Measurements from ENCODE around the gene ERC1. TPM values are rescaled to one million over a fixed set of nuclear protein-coding genes. Genes with fewer than 3 reads are reported as not detected.

The ERC1 gene
- total and polyA plus RNA-seq, 4 donors: 7.4 to 78.2 (median 39.8) TPM

DNA sequence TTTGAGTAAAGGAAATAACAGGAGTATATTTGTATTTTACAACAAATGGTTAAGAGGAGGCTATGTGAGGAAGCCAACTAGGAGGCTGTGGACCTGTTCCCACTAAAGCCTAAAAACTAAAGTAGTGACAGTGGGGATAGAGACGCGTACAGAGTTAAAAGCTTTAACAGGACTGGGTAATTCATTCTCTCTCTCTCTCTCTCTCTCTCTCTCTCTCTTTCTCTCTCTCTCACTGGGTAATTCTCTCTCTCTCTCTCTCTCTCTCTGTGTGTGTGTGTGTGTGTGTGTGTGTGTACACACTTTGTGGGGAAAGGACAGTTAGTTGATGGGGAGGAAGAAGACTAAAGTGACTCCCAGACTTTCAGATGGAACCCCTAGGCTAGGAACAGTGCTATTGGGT lies 16.3 kb downstream of the ERC1 start:
- no peak for DNase-seq
- Histone ChIP-seq H3K4me1 (ENCODE audit: control insufficient read depth in 5 of 5, insufficient read depth in 5 of 5, low read length in 5 of 5) (peaks cover 0 to 7% (median 0%) of the 10 kb centered on the region in 5 donors), H3K4me3 (no peak overlapping the region), H3K27ac (ENCODE audit: low read depth in 1 of 2, low read length in 1 of 2) (no peak overlapping the region), H3K27me3 (ENCODE audit: control insufficient read depth in 3 of 3, insufficient read depth in 3 of 3, low read length in 2 of 3) (no peaks in the 10 kb centered on the region), H3K9me3 (ENCODE audit: control insufficient read depth in 4 of 4, insufficient read depth in 3 of 4, low read length in 3 of 4) (no peaks in the 10 kb centered on the region), H3K9ac (ENCODE audit: insufficient read depth in 1 of 2, low read length in 2 of 2) (no peak overlapping the region), H3K36me3 (ENCODE audit: control insufficient read depth in 4 of 4, insufficient read depth in 4 of 4, low read length in 4 of 4) (no peaks in the 10 kb centered on the region)
- TF ChIP-seq, protein P1, sequence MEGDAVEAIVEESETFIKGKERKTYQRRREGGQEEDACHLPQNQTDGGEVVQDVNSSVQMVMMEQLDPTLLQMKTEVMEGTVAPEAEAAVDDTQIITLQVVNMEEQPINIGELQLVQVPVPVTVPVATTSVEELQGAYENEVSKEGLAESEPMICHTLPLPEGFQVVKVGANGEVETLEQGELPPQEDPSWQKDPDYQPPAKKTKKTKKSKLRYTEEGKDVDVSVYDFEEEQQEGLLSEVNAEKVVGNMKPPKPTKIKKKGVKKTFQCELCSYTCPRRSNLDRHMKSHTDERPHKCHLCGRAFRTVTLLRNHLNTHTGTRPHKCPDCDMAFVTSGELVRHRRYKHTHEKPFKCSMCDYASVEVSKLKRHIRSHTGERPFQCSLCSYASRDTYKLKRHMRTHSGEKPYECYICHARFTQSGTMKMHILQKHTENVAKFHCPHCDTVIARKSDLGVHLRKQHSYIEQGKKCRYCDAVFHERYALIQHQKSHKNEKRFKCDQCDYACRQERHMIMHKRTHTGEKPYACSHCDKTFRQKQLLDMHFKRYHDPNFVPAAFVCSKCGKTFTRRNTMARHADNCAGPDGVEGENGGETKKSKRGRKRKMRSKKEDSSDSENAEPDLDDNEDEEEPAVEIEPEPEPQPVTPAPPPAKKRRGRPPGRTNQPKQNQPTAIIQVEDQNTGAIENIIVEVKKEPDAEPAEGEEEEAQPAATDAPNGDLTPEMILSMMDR (IDR thresholded peaks at IDR 0.05; ENCODE audit: control extremely low read depth, extremely low read depth): no peak
- no peak for ATAC-seq (ENCODE audit: insufficient read depth, low FRiP score)
- WGBS, 2 donors: 95 to 100% methylated on average over 2 of the region's 2 CpGs

DNA sequence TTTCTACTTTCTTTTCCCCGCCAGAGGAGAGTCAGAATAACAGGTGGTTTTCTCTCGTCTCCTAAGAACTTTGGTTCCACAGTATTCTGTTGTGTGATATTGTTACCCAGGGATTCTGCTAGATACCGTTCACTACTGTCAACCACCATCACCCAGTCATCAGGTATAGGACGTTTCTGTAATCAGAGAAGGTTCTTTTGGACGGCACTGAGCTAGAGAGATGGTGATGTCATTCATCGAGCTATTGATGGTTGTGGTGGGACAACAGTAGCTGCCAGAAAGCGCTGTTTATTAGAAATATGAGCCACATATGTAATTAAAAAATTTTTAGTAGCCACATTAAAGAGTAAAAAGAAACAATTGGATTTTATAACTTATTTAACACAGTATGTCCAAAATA lies 17.0 kb downstream of the ERC1 start:
- no peaks in the 10 kb centered on the region for H3K9me3 ChIP-seq (ENCODE audit: control insufficient read depth in 4 of 4, insufficient read depth in 3 of 4, low read length in 3 of 4)
- TF ChIP-seq, protein P1 (IDR thresholded peaks at IDR 0.05; ENCODE audit: control extremely low read depth, extremely low read depth): no peak
- no peaks in the 10 kb centered on the region for H3K36me3 ChIP-seq (ENCODE audit: control insufficient read depth in 4 of 4, insufficient read depth in 4 of 4, low read length in 4 of 4)
- WGBS, 2 donors: 93 to 96% methylated on average over 7 of the region's 7 CpGs
- no peak overlapping the region for H3K27ac ChIP-seq (ENCODE audit: low read depth in 1 of 2, low read length in 1 of 2)
- no peak overlapping the region for H3K9ac ChIP-seq (ENCODE audit: insufficient read depth in 1 of 2, low read length in 2 of 2)
- no peaks in the 10 kb centered on the region for H3K27me3 ChIP-seq (ENCODE audit: control insufficient read depth in 3 of 3, insufficient read depth in 3 of 3, low read length in 2 of 3)
- H3K4me3 ChIP-seq: no peak overlapping the region
- no peak for ATAC-seq (ENCODE audit: insufficient read depth, low FRiP score)
- H3K4me1 ChIP-seq (ENCODE audit: control insufficient read depth in 5 of 5, insufficient read depth in 5 of 5, low read length in 5 of 5): peaks cover 0 to 7% (median 0%) of the 10 kb centered on the region in 5 donors
- DNase-seq: no peak

DNA sequence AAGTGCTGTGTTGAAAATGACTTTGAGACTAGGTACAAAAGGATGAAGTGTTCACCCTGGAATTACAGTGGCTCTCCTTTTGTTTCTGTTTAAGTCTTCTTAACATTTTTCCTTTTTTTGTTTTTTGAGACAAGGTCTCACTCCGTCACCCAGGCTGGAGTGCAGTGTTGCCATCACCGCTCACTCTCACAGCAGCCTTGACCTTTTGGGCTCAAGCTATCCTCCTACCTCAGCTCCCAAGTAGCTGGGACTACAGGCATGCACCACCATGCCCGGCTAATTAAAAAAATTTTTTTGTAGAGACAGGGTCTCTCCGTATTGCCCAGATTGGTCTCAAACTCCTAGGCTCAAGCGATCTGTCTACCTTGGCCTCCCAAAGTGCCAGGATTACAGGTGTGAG lies 20.1 kb downstream of the ERC1 start:
- no peak for ATAC-seq (ENCODE audit: insufficient read depth, low FRiP score)
- 93 to 96% methylated on average over 5 of the region's 5 CpGs for WGBS, 2 donors

More for the DNA sequence above, 20.1 kb downstream of the ERC1 start:
- Histone ChIP-seq H3K27ac (ENCODE audit: low read depth in 1 of 2, low read length in 1 of 2) (no peak overlapping the region), H3K9ac (ENCODE audit: insufficient read depth in 1 of 2, low read length in 2 of 2) (no peak overlapping the region), H3K4me3 (no peak overlapping the region), H3K4me1 (ENCODE audit: control insufficient read depth in 5 of 5, insufficient read depth in 5 of 5, low read length in 5 of 5) (no peaks in the 10 kb centered on the region), H3K9me3 (ENCODE audit: control insufficient read depth in 4 of 4, insufficient read depth in 3 of 4, low read length in 3 of 4) (no peaks in the 10 kb centered on the region), H3K27me3 (ENCODE audit: control insufficient read depth in 3 of 3, insufficient read depth in 3 of 3, low read length in 2 of 3) (no peaks in the 10 kb centered on the region), H3K36me3 (ENCODE audit: control insufficient read depth in 4 of 4, insufficient read depth in 4 of 4, low read length in 4 of 4) (peaks cover 0 to 1% (median 0%) of the 10 kb centered on the region in 4 donors)
- DNase-seq: no peak
- TF ChIP-seq, protein P1 (IDR thresholded peaks at IDR 0.05; ENCODE audit: control extremely low read depth, extremely low read depth): no peak

Measured in lung (tissue), 12 donors.